Measurements from ENCODE around the gene CDH4.
"Not testable (repeated sequence)": the region's sequence is repeated elsewhere in the genome, so short reads cannot be mapped to it uniquely, and the experiment has no call there.

CDH4 gene

DNA sequence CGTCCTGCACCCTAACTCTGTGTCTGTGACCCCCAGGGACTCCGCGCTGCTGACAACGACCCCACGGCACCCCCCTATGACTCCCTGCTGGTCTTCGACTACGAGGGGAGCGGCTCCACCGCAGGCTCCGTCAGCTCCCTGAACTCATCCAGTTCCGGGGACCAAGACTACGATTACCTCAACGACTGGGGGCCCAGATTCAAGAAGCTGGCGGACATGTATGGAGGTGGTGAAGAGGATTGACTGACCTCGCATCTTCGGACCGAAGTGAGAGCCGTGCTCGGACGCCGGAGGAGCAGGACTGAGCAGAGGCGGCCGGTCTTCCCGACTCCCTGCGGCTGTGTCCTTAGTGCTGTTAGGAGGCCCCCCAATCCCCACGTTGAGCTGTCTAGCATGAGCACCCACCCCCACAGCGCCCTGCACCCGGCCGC is 684.7 kb downstream of the CDH4 start:
- no peak for DNase-seq

DNA sequence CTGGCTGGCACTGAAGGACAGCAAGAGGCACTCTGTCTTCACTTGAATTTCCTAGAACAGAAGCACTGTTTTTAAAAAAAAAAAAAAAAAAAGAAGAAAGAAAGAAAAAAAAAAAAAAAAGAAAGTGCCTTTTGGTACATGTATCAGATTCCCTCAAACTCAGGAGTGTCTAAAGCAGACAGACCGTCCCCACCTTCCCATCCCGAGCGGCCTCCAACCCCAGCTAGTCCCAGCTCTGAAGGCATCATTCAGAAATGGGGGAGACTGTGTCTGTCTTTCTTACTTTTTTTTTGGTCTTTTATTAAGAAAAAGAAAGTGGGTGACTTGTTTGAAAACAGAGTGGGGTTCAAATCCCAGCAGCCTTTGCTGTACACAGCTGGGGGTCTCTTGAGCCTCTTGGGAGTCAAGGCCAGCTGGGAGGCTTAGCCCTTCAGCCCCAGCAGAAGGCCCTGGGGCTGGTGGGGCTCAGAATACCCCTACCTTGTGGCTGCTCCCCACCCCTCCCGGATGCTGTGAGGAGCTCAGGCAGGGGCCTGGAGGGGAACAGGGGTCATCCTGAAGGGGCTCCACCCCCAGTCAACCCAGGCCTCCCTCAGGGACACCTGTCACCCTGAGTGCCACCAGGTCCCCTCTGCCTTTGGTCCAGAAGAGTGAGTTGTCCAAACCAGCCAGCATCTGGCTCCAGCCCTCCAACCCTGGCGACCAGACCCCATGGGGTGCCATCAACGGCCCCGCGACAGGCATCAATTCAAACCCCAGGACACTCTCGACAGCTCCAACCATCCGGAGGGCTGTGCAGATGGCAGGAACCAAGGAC is 685.3 kb downstream of the CDH4 start:
- DNase-seq: no peak

DNA sequence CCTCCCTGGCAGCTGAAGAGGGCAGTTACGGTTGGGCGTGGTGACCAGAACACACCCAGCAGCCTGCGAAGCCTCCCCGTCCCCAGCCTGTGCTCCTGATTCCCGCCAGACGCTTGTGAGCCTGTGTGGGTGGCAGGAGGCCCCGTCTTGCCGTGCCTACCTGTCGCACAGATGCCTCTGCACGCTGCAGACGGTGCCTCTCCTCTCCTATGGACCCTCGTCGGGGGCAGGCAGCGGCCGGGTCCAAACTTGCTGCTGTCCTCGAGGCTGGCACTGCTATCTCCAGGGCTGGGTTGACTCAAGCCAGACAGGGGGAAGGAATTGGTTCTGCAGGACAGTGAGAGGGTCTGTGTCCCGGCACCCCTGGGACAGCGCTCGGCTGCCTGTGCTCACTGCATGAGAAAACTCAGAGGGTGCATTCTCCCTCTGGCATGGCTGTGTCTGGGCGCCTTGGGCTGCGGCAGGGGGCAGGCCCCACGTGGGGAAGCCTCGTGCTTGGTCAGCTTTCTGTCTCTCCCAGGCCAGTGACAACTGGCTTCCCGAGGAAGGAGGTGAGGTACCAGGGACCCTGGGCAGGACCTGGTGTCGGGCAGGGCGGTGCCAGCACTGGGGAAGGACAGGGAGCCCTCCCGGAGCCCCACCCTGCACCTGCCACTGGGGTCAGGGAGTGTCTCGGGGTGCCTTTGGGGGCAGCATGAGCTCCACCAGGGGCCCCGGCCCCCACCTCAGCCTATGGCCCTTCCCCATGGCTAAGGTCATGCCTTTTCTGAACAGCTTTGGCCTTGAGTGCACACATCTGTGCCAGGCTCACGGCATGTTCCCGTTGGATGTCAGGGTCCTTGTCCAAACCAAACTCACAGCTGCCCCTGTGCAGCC is 686.1 kb downstream of the CDH4 start:
- no peak for DNase-seq

DNA sequence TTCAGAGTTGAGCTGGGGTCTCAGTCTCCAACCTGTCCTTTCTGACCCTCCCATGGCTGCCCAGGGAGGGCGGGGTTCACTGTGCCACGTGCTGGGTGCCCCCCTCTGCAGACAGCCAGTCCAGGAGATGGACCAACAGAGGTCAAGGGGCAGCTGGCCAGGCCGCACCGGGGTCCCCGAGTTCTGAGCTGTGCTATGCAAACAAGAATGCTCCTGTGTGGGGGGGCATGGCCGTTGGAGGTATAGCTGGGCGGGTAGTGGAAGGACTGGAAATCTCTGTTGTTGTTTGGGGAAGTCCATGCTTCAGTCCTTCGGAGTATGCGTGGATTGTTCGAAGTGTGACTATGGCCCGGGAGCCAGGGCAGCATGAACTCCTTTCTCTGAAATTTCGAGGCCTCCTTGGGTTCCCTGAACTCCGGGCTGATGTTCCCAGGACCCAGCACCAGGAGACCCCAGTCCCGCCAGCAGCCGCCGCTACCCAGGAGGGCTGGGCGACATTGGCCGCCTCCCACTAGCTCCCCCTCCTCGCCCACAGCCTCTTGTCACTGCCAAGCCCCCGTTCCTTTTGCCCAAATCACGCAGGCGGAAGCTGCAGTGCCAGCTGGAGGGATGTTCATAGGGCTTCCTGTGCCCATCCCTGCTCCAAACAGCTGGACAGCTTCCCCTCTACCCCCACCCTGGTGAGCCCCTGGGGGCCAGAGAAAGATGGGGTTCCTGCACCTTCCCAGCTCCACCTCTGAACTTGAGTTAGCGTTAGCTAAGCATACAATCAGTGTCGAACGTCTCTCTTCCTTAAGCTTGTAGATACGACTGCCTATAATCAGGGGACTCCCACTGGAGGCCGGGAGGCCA is 687.0 kb downstream of the CDH4 start:
- DNase-seq: no peak

DNA sequence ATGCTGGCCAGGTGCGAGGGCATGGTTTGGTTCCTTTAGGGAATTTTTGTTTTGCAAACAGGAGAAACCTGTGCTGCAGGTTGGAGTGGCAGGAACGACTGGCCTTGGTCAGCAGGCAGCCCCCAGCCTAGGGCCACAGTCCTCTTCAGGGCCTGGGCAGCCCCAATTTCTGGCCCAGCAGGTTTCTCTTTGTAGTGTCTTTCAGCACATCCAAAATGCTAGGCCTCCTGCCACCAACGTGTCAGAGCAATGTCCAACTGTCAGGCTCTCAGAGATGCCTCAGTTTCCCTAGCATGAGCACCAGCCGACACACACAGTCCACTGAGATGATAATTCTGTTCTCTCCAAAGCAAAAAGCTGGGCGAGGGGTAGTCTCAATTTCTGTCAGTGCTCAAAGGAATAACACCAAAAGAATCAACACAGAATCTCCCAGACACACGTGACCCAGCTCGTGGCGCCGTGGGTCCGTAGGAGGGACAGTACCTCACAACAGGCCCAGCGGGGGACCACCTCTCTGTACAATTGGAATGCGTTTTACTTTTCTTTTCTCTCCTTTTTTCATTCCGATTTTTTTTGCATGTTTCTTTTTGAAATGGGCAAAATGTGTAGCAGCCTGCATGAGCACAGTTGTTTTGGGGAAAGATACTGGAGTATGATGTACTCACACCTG is 687.8 kb downstream of the CDH4 start:
- DNase-seq: no peak

DNA sequence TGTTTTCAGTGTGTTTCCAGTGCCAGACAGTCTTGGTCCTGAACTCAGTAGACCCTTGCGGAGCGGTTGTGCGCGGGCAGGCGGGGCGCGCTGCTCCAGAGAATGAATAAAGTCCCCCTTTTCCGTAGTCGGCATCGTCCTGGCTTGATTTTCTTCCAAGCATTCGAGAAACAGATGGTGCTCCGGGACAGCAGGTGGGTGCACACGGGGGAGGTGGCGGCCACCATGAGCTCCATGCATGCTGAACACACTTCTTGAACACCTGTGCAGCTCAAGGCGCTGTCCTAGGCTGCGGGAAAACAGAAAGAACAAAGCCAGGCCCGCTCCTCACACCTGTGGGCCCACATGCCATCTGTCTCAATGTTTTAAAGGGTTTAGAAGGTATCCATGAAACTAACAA is 688.4 kb downstream of the CDH4 start:
- no peak for DNase-seq

- DNase-seq: no peak
These were observed 689.1 kb downstream of the CDH4 start for GRCh38 chr20:61940976-61941720.

DNA sequence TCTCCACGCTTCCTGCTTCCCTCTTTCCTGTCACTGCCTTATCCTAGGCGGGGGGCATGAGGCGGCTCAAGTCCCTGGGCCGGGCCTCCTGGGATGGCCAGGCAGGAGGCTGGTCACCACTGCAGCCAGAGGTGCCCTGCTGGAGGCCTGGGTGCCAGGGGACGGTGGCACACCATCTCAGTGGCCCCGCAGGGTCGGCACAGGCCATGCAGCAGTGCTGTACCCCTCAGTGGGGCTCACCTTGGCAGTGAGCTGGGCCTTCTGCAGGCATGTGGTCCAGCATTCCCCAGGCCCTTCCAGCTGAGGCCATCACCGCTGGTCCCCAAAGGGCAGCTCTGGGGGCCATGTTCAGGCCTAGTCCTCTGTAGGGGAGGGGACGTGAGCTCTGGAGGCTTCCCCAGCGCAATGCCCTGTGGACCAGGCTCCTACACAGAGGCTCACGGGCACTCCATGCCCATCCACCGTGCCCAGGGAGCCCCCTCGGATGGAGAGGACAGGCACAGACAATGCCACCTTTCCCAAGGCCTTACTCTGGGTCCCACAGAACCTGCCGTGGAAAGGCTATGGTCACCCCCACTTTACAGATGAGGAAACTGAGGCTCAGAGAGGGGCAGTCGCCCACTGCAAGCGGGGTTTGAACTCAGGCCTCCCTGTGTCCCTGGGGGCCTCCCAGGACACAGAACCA is 689.8 kb downstream of the CDH4 start:
- DNase-seq: no peak

DNA sequence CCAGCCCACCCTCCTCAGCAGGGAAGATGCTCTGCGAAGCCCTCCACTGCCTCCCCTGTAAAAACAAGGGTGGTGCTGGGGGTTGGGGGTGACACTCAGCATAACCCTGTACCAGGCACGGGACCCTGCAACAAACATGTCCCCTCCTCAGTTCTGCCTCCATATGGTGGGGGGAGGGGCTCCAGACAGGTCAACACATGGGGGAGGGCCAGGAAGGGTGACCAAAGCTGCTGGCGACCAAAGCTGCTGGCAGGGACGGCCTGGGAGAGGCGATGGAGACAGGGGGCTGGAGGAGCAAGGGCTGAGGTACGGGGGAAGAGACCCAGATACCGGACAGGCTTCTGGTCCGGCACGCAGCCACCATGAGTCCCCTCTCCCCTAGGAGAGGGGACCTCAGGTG is 690.5 kb downstream of the CDH4 start:
- DNase-seq: no peak

- not testable (repeated sequence) for DNase-seq
These were observed 692.9 kb downstream of the CDH4 start for GRCh38 chr20:61944967-61945366.

- not testable (repeated sequence) for DNase-seq
These were observed 693.4 kb downstream of the CDH4 start for GRCh38 chr20:61945495-61945894.

DNA sequence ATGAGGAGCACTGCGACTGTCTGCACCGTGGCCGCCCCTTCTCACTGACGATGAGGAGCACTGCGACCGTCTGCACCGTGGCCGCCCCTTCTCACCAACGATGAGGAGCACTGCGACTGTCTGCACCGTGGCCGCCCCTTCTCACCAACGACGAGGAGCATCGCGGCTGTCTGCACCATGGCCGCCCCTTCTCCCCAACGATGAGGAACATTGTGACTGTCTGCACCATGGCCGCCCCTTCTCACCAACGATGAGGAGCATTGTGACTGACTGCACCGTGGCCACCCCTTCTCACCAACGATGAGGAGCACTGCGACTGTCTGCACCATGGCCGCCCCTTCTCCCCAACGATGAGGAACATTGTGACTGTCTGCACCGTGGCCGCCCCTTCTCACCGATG is 696.0 kb downstream of the CDH4 start:
- DNase-seq: not testable (repeated sequence)

GRCh38 chr20:61948586-61949362 is 696.7 kb downstream of the CDH4 start:
- DNase-seq: no peak

DNA sequence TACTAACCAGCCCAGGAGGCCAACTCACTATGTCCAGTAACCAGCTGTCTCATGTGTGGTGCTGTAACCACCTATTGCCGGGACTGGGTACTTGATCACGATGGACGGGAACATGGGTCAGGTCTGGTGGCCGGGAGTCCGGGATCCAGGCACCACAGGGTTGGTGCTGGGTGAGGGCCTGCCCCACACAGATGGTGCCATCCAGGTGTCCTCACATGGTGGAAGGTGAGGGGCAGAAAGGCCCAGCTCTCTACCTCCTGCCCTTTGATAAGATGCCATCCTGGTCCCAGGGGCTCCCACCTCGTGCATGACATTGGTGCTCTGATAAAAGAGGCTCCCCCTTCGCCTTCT is 697.3 kb downstream of the CDH4 start:
- DNase-seq: no peak

DNA sequence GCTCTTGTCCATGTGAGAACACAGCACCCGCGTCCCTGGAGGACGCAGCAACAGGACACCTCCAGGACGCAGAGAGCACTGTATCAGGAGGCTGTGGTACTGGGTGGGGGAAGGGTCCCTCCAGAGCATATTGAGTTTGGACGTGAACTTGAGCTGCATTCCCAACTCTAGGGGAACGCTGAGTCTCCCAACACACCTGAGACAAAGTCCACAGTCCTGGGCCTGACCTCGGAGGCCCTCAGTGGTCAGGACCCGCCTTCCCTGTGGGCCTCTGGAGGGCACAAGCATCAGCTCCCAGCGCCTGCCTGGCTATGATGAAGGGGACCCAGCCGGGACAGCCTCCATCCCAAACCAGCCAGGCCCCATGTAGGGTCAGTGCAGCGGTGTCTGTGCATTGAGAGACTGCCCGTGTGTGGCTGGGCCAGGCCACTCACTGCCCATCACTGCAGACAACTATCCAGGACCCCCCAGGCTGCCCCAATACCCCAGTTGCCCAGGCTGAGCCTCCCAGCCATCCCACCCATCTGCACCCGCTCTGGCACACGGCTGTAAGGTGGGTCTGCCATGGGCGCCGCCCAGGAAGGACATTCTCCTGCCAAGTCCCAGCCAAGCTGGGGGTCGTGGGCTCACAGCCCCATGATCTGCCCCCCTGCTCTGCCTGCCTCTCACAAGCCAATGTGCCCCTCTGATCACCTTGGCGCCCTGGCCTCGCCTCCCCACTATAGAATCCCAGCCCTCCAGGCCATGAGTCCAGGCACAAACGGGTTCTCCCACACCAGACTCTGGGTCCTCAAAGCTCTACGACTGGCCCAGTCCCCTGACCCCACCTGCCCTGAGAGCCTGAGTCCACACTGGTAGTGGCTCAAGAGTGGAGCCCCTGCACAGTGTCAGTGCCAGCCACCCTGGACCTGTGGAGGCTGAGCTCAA is 697.9 kb downstream of the CDH4 start:
- no peak for DNase-seq

- DNase-seq: no peak
These were observed 698.6 kb downstream of the CDH4 start for GRCh38 chr20:61950641-61951071.

- DNase-seq: no peak
These were observed 699.9 kb downstream of the CDH4 start for GRCh38 chr20:61951695-61952533.

All from inflammatory macrophage (primary cell).